Tibial nerve (tissue), 4 donors: Measurements from ENCODE around the gene ELAVL1.

ENCODE experiments used
- EP300 ChIP-seq, 2 donors: sonication (generic); formaldehyde crosslinking; IDR thresholded peaks; one replicate each; pipeline ENCODE4 v1.6.1; 2017; ENCODE audit warnings: antibody characterized with exemption in 2 of 2, mild to moderate bottlenecking in 1 of 2
- POLR2A ChIP-seq, 2 donors: fragments of 450-650 bp; IDR thresholded peaks; one replicate each; pipeline ENCODE4 v1.6.1; 2017; ENCODE audit warnings: antibody characterized with exemption in 2 of 2, mild to moderate bottlenecking in 2 of 2, moderate library complexity in 2 of 2
- TF ChIP-seq, protein P1 (sequence below), 5 experiments: fragments of 200-600 bp in 3 of 5; fragments of 450-650 bp in 2 of 5; sonication (generic) in 3 of 5; IDR thresholded peaks; one replicate each; pipeline ENCODE4 v1.5.1; 2016 to 2019; ENCODE audit warnings: antibody characterized with exemption in 5 of 5, mild to moderate bottlenecking in 3 of 5, moderate library complexity in 2 of 5

DNA sequence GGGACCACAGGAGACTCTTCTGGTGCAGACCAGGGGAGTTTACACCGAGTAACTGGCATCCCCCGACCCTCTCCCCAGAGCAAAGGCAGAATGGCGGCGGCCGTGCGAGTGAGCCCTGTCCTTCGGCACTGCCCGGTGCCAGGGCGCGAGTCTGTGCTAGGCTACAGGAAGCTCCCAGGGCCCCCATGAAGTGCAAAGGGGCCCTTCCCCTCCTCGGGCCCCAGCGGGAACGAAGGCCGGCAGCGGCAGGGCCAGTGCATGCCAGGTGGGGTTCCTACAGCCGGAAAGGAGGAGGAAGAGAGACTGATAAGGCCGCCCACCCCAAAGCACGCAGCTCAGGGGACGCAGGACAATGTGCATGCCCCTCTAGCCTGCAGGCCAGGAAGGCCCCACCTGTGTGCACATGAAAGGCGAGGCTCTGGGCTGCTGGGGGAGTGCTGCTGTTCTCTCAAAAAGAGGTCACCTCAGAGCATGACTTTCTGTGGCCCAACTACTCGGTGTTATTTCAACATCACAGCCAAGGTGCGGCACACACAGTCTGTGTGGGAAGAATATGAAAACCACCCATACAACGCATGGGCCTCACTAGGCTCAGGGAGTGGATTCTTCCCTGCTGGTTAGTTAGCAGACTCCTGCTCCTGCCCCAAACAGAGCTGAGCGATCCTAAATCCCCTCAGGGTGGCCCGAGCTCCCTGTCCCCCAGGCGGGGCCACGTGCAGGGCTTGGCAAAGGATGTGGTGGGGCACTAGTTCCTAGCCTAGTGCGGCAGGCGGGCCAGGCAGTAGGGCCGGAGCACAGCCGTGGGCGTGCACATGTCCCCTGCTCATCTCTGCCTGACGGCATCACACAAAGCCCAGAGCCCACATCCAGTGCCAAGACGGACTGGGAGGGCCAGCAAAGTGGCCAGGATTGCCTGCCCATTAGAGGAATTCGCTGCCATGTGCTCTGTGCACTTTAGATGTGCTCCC, 33.6 kb downstream of the ELAVL1 start:
- TF ChIP-seq, protein P1, sequence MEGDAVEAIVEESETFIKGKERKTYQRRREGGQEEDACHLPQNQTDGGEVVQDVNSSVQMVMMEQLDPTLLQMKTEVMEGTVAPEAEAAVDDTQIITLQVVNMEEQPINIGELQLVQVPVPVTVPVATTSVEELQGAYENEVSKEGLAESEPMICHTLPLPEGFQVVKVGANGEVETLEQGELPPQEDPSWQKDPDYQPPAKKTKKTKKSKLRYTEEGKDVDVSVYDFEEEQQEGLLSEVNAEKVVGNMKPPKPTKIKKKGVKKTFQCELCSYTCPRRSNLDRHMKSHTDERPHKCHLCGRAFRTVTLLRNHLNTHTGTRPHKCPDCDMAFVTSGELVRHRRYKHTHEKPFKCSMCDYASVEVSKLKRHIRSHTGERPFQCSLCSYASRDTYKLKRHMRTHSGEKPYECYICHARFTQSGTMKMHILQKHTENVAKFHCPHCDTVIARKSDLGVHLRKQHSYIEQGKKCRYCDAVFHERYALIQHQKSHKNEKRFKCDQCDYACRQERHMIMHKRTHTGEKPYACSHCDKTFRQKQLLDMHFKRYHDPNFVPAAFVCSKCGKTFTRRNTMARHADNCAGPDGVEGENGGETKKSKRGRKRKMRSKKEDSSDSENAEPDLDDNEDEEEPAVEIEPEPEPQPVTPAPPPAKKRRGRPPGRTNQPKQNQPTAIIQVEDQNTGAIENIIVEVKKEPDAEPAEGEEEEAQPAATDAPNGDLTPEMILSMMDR (IDR thresholded peaks at IDR 0.05), result no peak
- no peak for TF ChIP-seq POLR2A (IDR thresholded peaks at IDR 0.05)
- no peak for TF ChIP-seq EP300 (IDR thresholded peaks at IDR 0.05)
